GM12874 (cell line): ENCODE measurements around the gene RRP1B.

Experiments used
- CTCF ChIP-seq: IDR thresholded peaks from 2 replicates; pipeline ENCODE4 v1.5.1; 2011; ENCODE audit warnings: low read depth, mild to moderate bottlenecking, control low read depth, low read length, moderate library complexity; ENCODE audit not compliant: insufficient read depth

RRP1B gene

GRCh38 chr21:43720539-43721166, 61.3 kb downstream of the RRP1B start:
- TF ChIP-seq CTCF, result no peak

GRCh38 chr21:43721206-43721605, 61.8 kb downstream of the RRP1B start:
- no peak for TF ChIP-seq CTCF

- TF ChIP-seq CTCF, result no peak
These were observed 62.6 kb downstream of the RRP1B start for GRCh38 chr21:43721939-43722338.

- TF ChIP-seq CTCF, result no peak
These were observed 64.3 kb downstream of the RRP1B start for GRCh38 chr21:43723648-43724047.

- no peak for TF ChIP-seq CTCF
These were observed 67.5 kb downstream of the RRP1B start for GRCh38 chr21:43726686-43727518.

GRCh38 chr21:43727519-43728153, 68.3 kb downstream of the RRP1B start:
- TF ChIP-seq CTCF, result 0 out of 2 replicates have a peak, but pooled peaks have one; percentile 14

GRCh38 chr21:43728154-43728466, 68.8 kb downstream of the RRP1B start:
- no peak for TF ChIP-seq CTCF
